A549 (cell line): ENCODE data around the gene LRG1. TPM values are rescaled to one million over a fixed set of nuclear protein-coding genes. Genes with fewer than 3 reads are reported as not detected.
A peak's percentile ranks its signal among the peaks of the same experiment; 100 is the strongest.

Experiments
- ATAC-seq, 2 experiments: fragments of 200-7000 bp in 1 of 2; fragments of >200 bp in 1 of 2; cut with Nextera tagmentation in 1 of 2; cut with Tn5 transposase in 1 of 2; 3 replicates each; pipeline versions ENCODE4 v1.8.0 to v1.9.1; 2018 to 2020; ENCODE audit warnings: mild to moderate bottlenecking in 1 of 2, moderate library complexity in 1 of 2
- CTCF ChIA-PET: fragments of 300-600 bp; sonication (Branson Sonifier 250); formaldehyde crosslinking; extraction: SDS; loops from one replicate; lab custom pipeline; 2021; ENCODE audit warnings: antibody characterized with exemption, inconsistent platforms; lab: Yijun Ruan, JAX
- POLR2A ChIA-PET: fragments of 350-600 bp; formaldehyde crosslinking; extraction: SDS; loops from one replicate; lab custom pipeline; 2021; ENCODE audit warnings: antibody characterized with exemption, inconsistent platforms; lab: Yijun Ruan, JAX
- DNase-seq, 2 experiments: peaks; one replicate each; pipeline versions ENCODE4 v3.0.0 to v3.0.0-alpha.2; 2011 to 2016; ENCODE audit warnings: low read depth in 1 of 2, low spot score in 1 of 2
- FAIRE-seq: peaks from 2 replicates; lab custom pipeline; 2011; peaks lifted over from hg19 to GRCh38; lab: Jason Lieb, UNC
- H3K27ac ChIP-seq, 2 experiments: fragments of >200 bp; sonication (Bioruptor Twin); formaldehyde crosslinking; 3 replicates each; pipeline ENCODE4 v1.5.1; 2016 to 2017
- H3K4me1 ChIP-seq: fragments of >200 bp; sonication (Bioruptor Twin); formaldehyde crosslinking; 3 replicates; pipeline ENCODE4 v1.6.1; 2016
- H3K4me2 ChIP-seq: fragments of >200 bp; sonication (Bioruptor Twin); formaldehyde crosslinking; 3 replicates; pipeline ENCODE4 v1.6.1; 2016
- H3K4me3 ChIP-seq: fragments of >200 bp; sonication (Bioruptor Twin); formaldehyde crosslinking; 3 replicates; pipeline ENCODE4 v1.5.1; 2016
- H3K9me3 ChIP-seq: fragments of >200 bp; sonication (Bioruptor Twin); formaldehyde crosslinking; 3 replicates; pipeline ENCODE4 v1.6.1; 2016
- CHD2 ChIP-seq: fragments of 150-350 bp; IDR thresholded peaks from 2 replicates; pipeline ENCODE4 v1.6.1; 2014; ENCODE audit warnings: low read length; ENCODE audit not compliant: partially characterized antibody
- E2F6 ChIP-seq: IDR thresholded peaks from 2 replicates; pipeline ENCODE4 v1.6.1; 2012; ENCODE audit warnings: low read depth, borderline replicate concordance
- EHMT2 ChIP-seq: fragments of 200-600 bp; sonication (generic); IDR thresholded peaks from 2 replicates; pipeline ENCODE4 v1.6.1; 2016; ENCODE audit warnings: antibody characterized with exemption, low read depth, mild to moderate bottlenecking, moderate library complexity
- HES2 ChIP-seq: fragments of >200 bp; sonication (Bioruptor Twin); formaldehyde crosslinking; IDR thresholded peaks from 2 replicates; pipeline ENCODE4 v1.6.1; 2016
- MAFK ChIP-seq: fragments of 450-650 bp; IDR thresholded peaks from 2 replicates; pipeline ENCODE4 v1.6.1; 2014; ENCODE audit not compliant: partially characterized antibody
- MAZ ChIP-seq: fragments of 150-350 bp; IDR thresholded peaks from 2 replicates; pipeline ENCODE4 v1.6.1; 2014; ENCODE audit warnings: antibody characterized with exemption, low read depth, low read length, borderline replicate concordance
- MYC ChIP-seq: IDR thresholded peaks from 2 replicates; pipeline ENCODE4 v1.6.1; 2012; ENCODE audit warnings: mild to moderate bottlenecking, inconsistent platforms, low read length, improper control_type of control experiment, borderline replicate concordance
- PBX3 ChIP-seq: IDR thresholded peaks from 2 replicates; pipeline ENCODE4 v1.6.1; 2012
- RARB ChIP-seq: fragments of 250-450 bp; sonication (Bioruptor Pico); IDR thresholded peaks from 2 replicates; pipeline ENCODE4 v1.8.0; 2021; ENCODE audit warnings: mild to moderate bottlenecking, moderate library complexity
- RCOR1 ChIP-seq: fragments of 150-350 bp; IDR thresholded peaks from 2 replicates; pipeline ENCODE4 v1.6.1; 2014; ENCODE audit warnings: antibody characterized with exemption, low read length, low read depth
- ZFP36 ChIP-seq: fragments of 450-650 bp; IDR thresholded peaks from 2 replicates; pipeline ENCODE4 v1.6.1; 2014; ENCODE audit warnings: borderline replicate concordance; ENCODE audit not compliant: partially characterized antibody
- ZSCAN20 ChIP-seq: fragments of 250-450 bp; sonication (Bioruptor Pico); IDR thresholded peaks from 2 replicates; pipeline ENCODE4 v1.8.0; 2022; ENCODE audit warnings: mild to moderate bottlenecking, moderate library complexity
- WGBS: methylation state at CpG from one replicate; pipeline ENCODE4 v1.1.6; 2017; ENCODE audit errors: missing lambda C conversion rate; 5-methylcytosine and 5-hydroxymethylcytosine counted together
- polyA plus RNA-seq, 4 experiments: library from polyadenylated mRNA; depleted of rRNA in 3 of 4; stranded (reverse); fragments of >200 nt; fragmentation: RNase III in 1 of 4; extraction: RNeasy Plus Mini Kit Qiagen cat#74134 plus additional on column Dnase treatment in 1 of 4; gene quantifications; 2 replicates in 3 of 4; 3 replicates in 1 of 4; pipeline ENCODE4 v1.2.3, GENCODE V29; 2011 to 2017

Gene LRG1
- polyA plus RNA-seq, 2 of the 4 experiments (the other 2 are of a cell fraction): 0.18 TPM; not detected in 1

GRCh38 chr19:4586245-4586644 lies 46.4 kb upstream of the LRG1 start:
- Histone ChIP-seq H3K4me1 (peaks cover 16% of the 10 kb centered on the region), H3K4me2 (no peak overlapping the region), H3K4me3 (no peak overlapping the region), H3K9me3 (no peaks in the 10 kb centered on the region), H3K27ac (no peak overlapping the region)
- DNase-seq (no peak), FAIRE-seq (no peak), ATAC-seq (no peak)
- 35% methylated on average over 6 of the region's 6 CpGs for WGBS
- ChIA-PET CTCF (interaction anchor here (2.0 to 11.7 kb wide), 2 partner anchors 12 to 51 kb away, joined by 5 to 97 read pairs; no protein-coding TSS in a partner anchor), POLR2A (no interaction called here)
- no peak for TF ChIP-seq EHMT2
- TF ChIP-seq MAZ: no peak
- no peak for TF ChIP-seq ZFP36
- no peak for TF ChIP-seq MAFK
- TF ChIP-seq, all 56 proteins: peak for 0

- Histone ChIP-seq H3K4me1 (peaks cover 16% of the 10 kb centered on the region), H3K4me3 (no peak overlapping the region), H3K27ac (no peak overlapping the region), H3K9me3 (no peaks in the 10 kb centered on the region), H3K4me2 (no peak overlapping the region)
- DNase-seq (no peak), ATAC-seq (no peak), FAIRE-seq (no peak)
- 71% methylated on average over 1 of the region's 1 CpG for WGBS
- TF ChIP-seq ZFP36 (peak; percentile 99), HES2 (no peak)
- CTCF ChIA-PET: interaction anchor here (0.9 to 11.7 kb wide), 5 partner anchors 9 to 323 kb away, joined by 3 to 97 read pairs (median 6); no protein-coding TSS in a partner anchor
- POLR2A ChIA-PET: no interaction called here
Measured at GRCh38 chr19:4585556-4585955, 45.7 kb upstream of the LRG1 start.

- Histone ChIP-seq H3K9me3 (no peaks in the 10 kb centered on the region), H3K4me1 (peaks cover 23% of the 10 kb centered on the region), H3K4me3 (peak overlapping the region; percentile 64), H3K27ac (peak overlapping the region; percentile 77 to 95), H3K4me2 (peak overlapping the region; percentile 100)
- ChIA-PET POLR2A (no interaction called here), CTCF (interaction anchor here (0.7 to 11.7 kb wide), 8 partner anchors 8 to 322 kb away, joined by 3 to 97 read pairs (median 6); no protein-coding TSS in a partner anchor)
- no peak for DNase-seq
- ATAC-seq: peak in 1 of 2 experiments; percentile 11; a peak in 1 of 6 replicates
- WGBS: 46% methylated on average over 10 of the region's 45 CpGs
- TF ChIP-seq MAFK (no peak), ZFP36 (peak; percentile 69)
- FAIRE-seq: no peak
Measured at GRCh38 chr19:4584670-4585460, 45.0 kb upstream of the LRG1 start.

- Histone ChIP-seq H3K4me1 (peaks cover 27% of the 10 kb centered on the region), H3K4me3 (peak overlapping the region; percentile 64), H3K9me3 (no peaks in the 10 kb centered on the region), H3K27ac (peak overlapping the region; percentile 77 to 95), H3K4me2 (peak overlapping the region; percentile 100)
- WGBS: 2% methylated on average over 9 of the region's 49 CpGs
- ATAC-seq (peak; percentile 52 to 71; a peak in 5 of 6 replicates), DNase-seq (no peak), FAIRE-seq (no peak)
- ChIA-PET POLR2A (no interaction called here), CTCF (interaction anchor here (0.7 to 2.0 kb wide), 7 partner anchors 8 to 52 kb away, joined by 3 to 13 read pairs (median 5); no protein-coding TSS in a partner anchor)
- TF ChIP-seq ZSCAN20 (no peak), MYC (no peak), PBX3 (no peak), RARB (CRISPR knock-in tag) (no peak), E2F6 (no peak), ZFP36 (peak; percentile 56), CHD2 (no peak), RCOR1 (no peak)
Measured at GRCh38 chr19:4583961-4584669, 44.3 kb upstream of the LRG1 start.
